ENCODE data around the gene MAST3. TPM values are rescaled to one million over a fixed set of nuclear protein-coding genes. Genes with fewer than 3 reads are reported as not detected.

MAST3 gene
- polyA plus RNA-seq, 1 of the 3 experiments (the other 2 are of a cell fraction): 4.5 TPM

DNA sequence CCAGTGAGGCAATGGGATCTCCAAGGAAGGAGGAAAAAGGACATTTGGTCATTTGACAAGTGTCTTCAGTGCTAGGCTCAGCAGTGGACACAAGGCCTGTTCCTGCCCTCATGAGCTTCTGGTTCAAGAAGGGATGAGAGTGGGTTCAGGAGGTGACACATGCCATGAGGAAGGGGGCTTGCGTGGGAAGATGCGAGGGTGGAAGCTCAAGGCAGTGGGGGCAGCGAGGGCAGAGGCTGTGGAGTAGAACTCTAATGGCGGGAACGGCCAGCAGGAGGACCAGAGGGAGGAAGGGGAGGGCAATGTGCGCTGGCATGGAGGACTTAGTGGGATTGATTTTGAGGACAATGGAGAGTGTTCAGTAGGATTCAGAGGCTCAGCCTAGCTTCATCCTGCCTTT lies 58.7 kb downstream of the MAST3 start (continued):
- no peak for TF ChIP-seq ZBTB33 (IDR thresholded peaks at IDR 0.05; ENCODE audit: borderline replicate concordance, low read depth)
- no peak for TF ChIP-seq RCOR1 (IDR thresholded peaks at IDR 0.05; ENCODE audit: low read length)
- TF ChIP-seq FOXM1 (IDR thresholded peaks at IDR 0.05; ENCODE audit: low read depth): no peak
- no peak for TF ChIP-seq SMC3 (IDR thresholded peaks at IDR 0.05; ENCODE audit: low read depth, low read length)
- TF ChIP-seq MXI1 (IDR thresholded peaks at IDR 0.05; ENCODE audit: low read depth, low read length): no peak

- DNase-seq: peak; percentile 97
- peak overlapping the region; percentile 44 to 99 for H3K27ac ChIP-seq (ENCODE audit: low read depth in 2 of 2, low read length in 1 of 2)
- no peak overlapping the region for H2AFZ ChIP-seq (ENCODE audit: low read depth)
- peaks cover 45% of the 10 kb centered on the region for H3K79me2 ChIP-seq (ENCODE audit: insufficient read depth)
- peak; percentile 96 for TF ChIP-seq NFIC (IDR thresholded peaks at IDR 0.05; ENCODE audit: borderline replicate concordance)
- TF ChIP-seq FOXJ3 (CRISPR knock-in tag; IDR thresholded peaks at IDR 0.05): peak; percentile 57; the same call in 1 of the 2 replicates
- peak; percentile 38 for TF ChIP-seq POLR2AphosphoS5 (IDR thresholded peaks at IDR 0.05; ENCODE audit: low read depth, low read length)
- TF ChIP-seq, protein P1, sequence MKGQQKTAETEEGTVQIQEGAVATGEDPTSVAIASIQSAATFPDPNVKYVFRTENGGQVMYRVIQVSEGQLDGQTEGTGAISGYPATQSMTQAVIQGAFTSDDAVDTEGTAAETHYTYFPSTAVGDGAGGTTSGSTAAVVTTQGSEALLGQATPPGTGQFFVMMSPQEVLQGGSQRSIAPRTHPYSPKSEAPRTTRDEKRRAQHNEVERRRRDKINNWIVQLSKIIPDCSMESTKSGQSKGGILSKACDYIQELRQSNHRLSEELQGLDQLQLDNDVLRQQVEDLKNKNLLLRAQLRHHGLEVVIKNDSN (IDR thresholded peaks at IDR 0.05; ENCODE audit: borderline replicate concordance, low read depth): peak; percentile 87
- TF ChIP-seq CHD2 (IDR thresholded peaks at IDR 0.05; ENCODE audit: low read length, partially characterized antibody): peak; percentile 72
- peak; percentile 31; the same call in 1 of the 2 replicates for TF ChIP-seq RCOR1 (IDR thresholded peaks at IDR 0.05; ENCODE audit: low read length)
- TF ChIP-seq, protein P2, sequence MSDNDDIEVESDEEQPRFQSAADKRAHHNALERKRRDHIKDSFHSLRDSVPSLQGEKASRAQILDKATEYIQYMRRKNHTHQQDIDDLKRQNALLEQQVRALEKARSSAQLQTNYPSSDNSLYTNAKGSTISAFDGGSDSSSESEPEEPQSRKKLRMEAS (IDR thresholded peaks at IDR 0.05; ENCODE audit: low read depth): peak; percentile 83; the same call in 1 of the 2 replicates
- TF ChIP-seq REST (IDR thresholded peaks at IDR 0.05; ENCODE audit: low read depth, low read length): no peak
- TF ChIP-seq SMC3 (IDR thresholded peaks at IDR 0.05; ENCODE audit: low read depth, low read length): 0 out of 2 replicates have a peak, but pooled peaks have one; percentile 2
- TF ChIP-seq NRF1 (IDR thresholded peaks at IDR 0.05; ENCODE audit: low read depth, low read length): no peak
- TF ChIP-seq MXI1 (IDR thresholded peaks at IDR 0.05; ENCODE audit: low read depth, low read length): peak; percentile 84
- peak; percentile 94 for TF ChIP-seq RFX5 (IDR thresholded peaks at IDR 0.05; ENCODE audit: low read length)
- no peak for TF ChIP-seq SIN3A (IDR thresholded peaks at IDR 0.05; ENCODE audit: borderline replicate concordance, low read depth, low read length)
- TF ChIP-seq TCF12 (IDR thresholded peaks at IDR 0.05): peak; percentile 54
- peak; percentile 60; the same call in 1 of the 2 replicates for TF ChIP-seq USF2 (IDR thresholded peaks at IDR 0.05; ENCODE audit: borderline replicate concordance, low read depth, low read length)
- no peak for TF ChIP-seq MEF2A (IDR thresholded peaks at IDR 0.05; ENCODE audit: borderline replicate concordance, low read depth)
- peak; percentile 68 to 94 for TF ChIP-seq EP300 (IDR thresholded peaks at IDR 0.05; ENCODE audit: borderline replicate concordance in 1 of 2, low read depth in 1 of 2, low read length in 1 of 2)
- 52% methylated on average over 6 of the region's 22 CpGs for WGBS (ENCODE audit: low lambda C conversion rate)
- H3F3A ChIP-seq (replicated peaks; ENCODE audit: insufficient read depth): peaks cover 26% of the 10 kb centered on the region
- H3K27me3 ChIP-seq (ENCODE audit: insufficient read depth): no peaks in the 10 kb centered on the region
- peaks cover 5% of the 10 kb centered on the region; the same call in 1 of the 2 replicates for H4K20me1 ChIP-seq (ENCODE audit: insufficient read depth)
- ChIA-PET CTCF (interaction anchor here (1.3 to 1.9 kb wide), 2 partner anchors 11 to 95 kb away, joined by 5 to 6 read pairs; no protein-coding TSS in a partner anchor), POLR2A (no interaction called here)
- peak overlapping the region; percentile 41; the same call in 1 of the 2 replicates for H3K9ac ChIP-seq
- no peaks in the 10 kb centered on the region for H3K9me3 ChIP-seq
- peaks cover 17 to 55% of the 10 kb centered on the region in 2 experiments; a peak in 2 of 4 replicates for H3K4me1 ChIP-seq (ENCODE audit: control insufficient read depth in 1 of 2, insufficient read depth in 2 of 2, low read depth in 1 of 2, low read length in 1 of 2)
- no peaks in the 10 kb centered on the region for H3K9me2 ChIP-seq
- peak overlapping the region in 1 of 2 experiments; percentile 2; a peak in 1 of 4 replicates for H3K4me3 ChIP-seq (ENCODE audit: low read depth in 2 of 2, low read length in 1 of 2)
- peak overlapping the region; percentile 43; the same call in 1 of the 2 replicates for H3K4me2 ChIP-seq
- H3K36me3 ChIP-seq (replicated peaks in 1 of 2; ENCODE audit: control insufficient read depth in 1 of 2, insufficient read depth in 2 of 2, low read length in 1 of 2): peaks cover 3 to 23% of the 10 kb centered on the region in 2 experiments
These were observed 59.4 kb downstream of the MAST3 start for GRCh38 chr19:18156841-18157464.
